Astrocyte of the spinal cord (primary cell): ENCODE data around the gene ALOX5AP.

ENCODE experiments used
- DNase-seq: peaks from one replicate; pipeline ENCODE4 v3.0.0; 2011; ENCODE audit warnings: low read depth, low spot score
- H3K4me3 ChIP-seq: 2 replicates; pipeline ENCODE4 v1.5.1; 2011; ENCODE audit warnings: low read depth, mild to moderate bottlenecking, low read length, moderate library complexity
- in situ Hi-C: cut with HindIII; loops from 2 replicates; pipeline ENCODE4 v1.10.0; 2017; ENCODE audit warnings: low sequenced_read_pairs
- TF ChIP-seq, protein P1 (sequence below): IDR thresholded peaks from 2 replicates; pipeline ENCODE4 v1.5.1; 2012; ENCODE audit warnings: low read depth, mild to moderate bottlenecking, low read length, inconsistent platforms

ALOX5AP gene

DNA sequence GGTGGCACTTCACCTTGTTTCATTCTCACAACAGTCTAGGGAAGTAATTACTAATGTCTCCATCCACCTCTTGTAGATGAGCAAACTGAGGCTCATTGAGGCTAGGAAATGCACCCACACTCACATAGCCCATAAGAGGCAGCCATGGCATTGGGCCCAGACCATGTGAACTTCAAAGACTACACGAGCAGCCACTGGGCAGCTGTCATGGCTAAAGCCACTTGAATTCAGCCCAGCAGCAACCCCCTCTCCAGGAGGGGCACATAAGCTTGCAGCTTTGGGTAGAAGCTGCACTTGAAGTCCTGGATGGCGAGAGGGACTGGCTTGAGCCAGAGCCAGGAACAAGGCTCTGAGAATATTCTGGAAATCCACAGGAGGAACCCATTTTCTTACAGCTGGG is 13.4 kb downstream of the ALOX5AP start:
- in situ Hi-C loops, result no loop called here
- TF ChIP-seq, protein P1, sequence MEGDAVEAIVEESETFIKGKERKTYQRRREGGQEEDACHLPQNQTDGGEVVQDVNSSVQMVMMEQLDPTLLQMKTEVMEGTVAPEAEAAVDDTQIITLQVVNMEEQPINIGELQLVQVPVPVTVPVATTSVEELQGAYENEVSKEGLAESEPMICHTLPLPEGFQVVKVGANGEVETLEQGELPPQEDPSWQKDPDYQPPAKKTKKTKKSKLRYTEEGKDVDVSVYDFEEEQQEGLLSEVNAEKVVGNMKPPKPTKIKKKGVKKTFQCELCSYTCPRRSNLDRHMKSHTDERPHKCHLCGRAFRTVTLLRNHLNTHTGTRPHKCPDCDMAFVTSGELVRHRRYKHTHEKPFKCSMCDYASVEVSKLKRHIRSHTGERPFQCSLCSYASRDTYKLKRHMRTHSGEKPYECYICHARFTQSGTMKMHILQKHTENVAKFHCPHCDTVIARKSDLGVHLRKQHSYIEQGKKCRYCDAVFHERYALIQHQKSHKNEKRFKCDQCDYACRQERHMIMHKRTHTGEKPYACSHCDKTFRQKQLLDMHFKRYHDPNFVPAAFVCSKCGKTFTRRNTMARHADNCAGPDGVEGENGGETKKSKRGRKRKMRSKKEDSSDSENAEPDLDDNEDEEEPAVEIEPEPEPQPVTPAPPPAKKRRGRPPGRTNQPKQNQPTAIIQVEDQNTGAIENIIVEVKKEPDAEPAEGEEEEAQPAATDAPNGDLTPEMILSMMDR, result no peak
- H3K4me3 ChIP-seq, result no peak overlapping the region
- no peak for DNase-seq

- in situ Hi-C loops, result no loop called here
- TF ChIP-seq, protein P1, result no peak
- DNase-seq, result no peak
- no peak overlapping the region for H3K4me3 ChIP-seq
Observed at GRCh38 chr13:30750036-30750435, 14.7 kb downstream of the ALOX5AP start.

DNA sequence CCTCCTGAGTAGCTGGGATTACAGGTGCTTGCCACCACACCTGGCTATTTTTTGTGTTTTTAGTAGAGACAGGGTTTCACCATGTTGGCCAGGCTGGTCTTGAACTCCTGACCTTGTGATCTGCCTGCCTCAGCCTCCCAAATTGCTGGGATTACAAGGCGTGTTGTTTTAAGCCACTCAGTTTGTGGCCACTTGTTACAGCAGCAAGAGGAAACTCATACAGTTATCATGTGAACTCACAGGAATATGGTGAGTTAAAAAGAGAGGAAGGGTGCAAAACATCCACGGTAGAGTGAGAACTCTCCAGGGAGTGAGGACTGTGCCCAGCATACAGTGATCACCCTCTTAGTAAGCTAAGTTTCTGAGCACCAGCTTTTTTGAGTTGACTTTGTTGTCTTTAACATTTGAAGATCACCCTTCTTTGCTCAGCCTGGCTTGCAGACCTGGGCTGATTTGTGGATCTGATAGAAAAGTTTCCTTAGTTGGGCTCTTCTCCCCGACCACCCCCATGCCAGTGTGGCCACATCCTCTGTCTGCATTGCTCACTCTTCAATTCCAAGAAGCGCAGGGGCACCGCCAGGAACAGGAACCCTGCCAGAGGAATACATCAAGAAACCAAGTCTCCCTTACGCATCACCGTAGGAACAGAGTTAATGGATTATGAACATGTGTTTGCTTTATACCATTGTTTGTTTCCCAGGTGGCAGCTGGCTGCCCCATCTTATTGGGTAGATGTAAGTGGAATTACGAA is 16.0 kb downstream of the ALOX5AP start:
- H3K4me3 ChIP-seq, result no peak overlapping the region
- peak; percentile 29 for DNase-seq
- TF ChIP-seq, protein P1, result no peak
- in situ Hi-C loops, result no loop called here

DNA sequence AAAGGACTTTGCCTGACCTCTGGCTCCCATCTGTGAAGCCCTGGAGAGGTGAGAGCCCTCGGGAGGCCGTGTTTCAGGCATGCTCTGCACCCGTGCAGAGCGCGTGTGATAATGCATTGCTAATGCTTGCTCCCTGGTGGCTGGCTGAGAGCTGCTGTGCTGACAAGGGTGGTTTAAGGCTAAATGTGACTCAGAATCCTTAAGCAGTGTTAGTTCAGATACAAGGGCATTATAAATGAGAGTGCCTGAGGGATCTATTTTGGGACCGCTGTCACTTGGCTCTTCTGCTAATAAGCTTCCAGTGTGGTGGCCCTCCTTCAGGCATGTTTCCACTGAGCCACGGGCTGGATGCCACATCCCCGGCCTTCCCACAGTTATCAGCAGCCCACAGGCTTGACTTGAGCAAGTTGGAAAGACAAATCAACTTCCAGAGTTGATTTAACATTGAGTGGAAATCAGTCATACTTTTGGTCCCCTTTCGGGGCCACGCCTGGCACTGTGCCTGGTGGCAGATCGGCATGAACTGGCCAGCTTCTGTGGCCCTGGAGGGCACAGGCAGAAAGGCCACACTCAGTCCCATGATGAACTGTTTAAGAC is 17.0 kb downstream of the ALOX5AP start:
- DNase-seq, result peak; percentile 52
- H3K4me3 ChIP-seq, result no peak overlapping the region
- TF ChIP-seq, protein P1, result no peak
- in situ Hi-C loops, result no loop called here

GRCh38 chr13:30753030-30753616 is 17.8 kb downstream of the ALOX5AP start:
- no peak overlapping the region for H3K4me3 ChIP-seq
- in situ Hi-C loops, result no loop called here
- no peak for DNase-seq
- TF ChIP-seq, protein P1, result no peak

DNA sequence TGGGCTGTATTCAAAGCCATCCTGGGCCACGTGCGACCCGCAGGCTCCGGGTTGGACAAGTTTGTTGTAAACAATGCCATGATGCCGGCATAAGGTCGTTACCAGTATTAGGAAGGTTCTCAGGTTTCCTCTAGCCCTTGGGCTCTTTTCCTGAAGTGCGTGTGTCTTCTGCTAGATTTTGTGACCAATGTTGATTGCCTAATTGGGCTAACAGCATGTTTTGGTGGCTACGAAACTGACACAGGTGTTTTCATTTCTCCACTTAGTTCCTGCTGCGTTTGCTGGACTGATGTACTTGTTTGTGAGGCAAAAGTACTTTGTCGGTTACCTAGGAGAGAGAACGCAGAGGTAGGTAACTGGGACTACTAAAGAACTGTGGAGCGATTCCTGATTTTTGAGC is 20.3 kb downstream of the ALOX5AP start:
- TF ChIP-seq, protein P1, result no peak
- no peak overlapping the region for H3K4me3 ChIP-seq
- DNase-seq, result no peak
- in situ Hi-C loops, result no loop called here
